ENCODE measurements around the gene ESPNL. TPM values are rescaled to one million over a fixed set of nuclear protein-coding genes. Genes with fewer than 3 reads are reported as not detected.

Gene ESPNL
- total RNA-seq, 4 donors from 2014 or later = 0.44 to 2.1 TPM; not detected in 2

DNA sequence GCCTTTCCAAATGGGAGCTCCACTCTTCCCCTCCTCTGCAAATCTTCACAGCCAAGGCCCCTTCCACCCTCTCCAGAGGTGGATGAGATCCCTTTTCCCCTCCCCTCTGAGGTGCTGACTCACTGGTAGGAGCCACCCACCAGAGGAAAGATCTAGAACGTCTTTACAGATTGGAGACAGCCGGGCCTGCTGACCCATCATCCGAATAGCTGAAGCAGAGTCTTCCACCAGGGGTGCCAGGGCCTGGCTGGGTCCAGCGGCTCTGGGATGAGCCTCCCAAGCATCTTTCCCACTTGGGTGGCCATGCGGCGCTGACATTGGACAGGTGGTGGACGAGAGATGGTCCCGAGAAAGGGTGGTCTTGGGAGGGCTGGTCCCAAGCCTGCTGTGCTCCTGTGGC, 67.6 kb downstream of the ESPNL start:
- DNase-seq (ENCODE audit: low spot score in 2 of 2) = no peak
- TF ChIP-seq EP300 (IDR thresholded peaks at IDR 0.05) (no peak), POLR2A (IDR thresholded peaks at IDR 0.05) (no peak)
- TF ChIP-seq, protein P1, sequence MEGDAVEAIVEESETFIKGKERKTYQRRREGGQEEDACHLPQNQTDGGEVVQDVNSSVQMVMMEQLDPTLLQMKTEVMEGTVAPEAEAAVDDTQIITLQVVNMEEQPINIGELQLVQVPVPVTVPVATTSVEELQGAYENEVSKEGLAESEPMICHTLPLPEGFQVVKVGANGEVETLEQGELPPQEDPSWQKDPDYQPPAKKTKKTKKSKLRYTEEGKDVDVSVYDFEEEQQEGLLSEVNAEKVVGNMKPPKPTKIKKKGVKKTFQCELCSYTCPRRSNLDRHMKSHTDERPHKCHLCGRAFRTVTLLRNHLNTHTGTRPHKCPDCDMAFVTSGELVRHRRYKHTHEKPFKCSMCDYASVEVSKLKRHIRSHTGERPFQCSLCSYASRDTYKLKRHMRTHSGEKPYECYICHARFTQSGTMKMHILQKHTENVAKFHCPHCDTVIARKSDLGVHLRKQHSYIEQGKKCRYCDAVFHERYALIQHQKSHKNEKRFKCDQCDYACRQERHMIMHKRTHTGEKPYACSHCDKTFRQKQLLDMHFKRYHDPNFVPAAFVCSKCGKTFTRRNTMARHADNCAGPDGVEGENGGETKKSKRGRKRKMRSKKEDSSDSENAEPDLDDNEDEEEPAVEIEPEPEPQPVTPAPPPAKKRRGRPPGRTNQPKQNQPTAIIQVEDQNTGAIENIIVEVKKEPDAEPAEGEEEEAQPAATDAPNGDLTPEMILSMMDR (IDR thresholded peaks at IDR 0.05) = no peak
- Histone ChIP-seq H3K27ac (no peak overlapping the region), H3K4me1 (peaks cover 0 to 36% (median 13%) of the 10 kb centered on the region in 4 donors), H3K4me3 (no peak overlapping the region), H3K36me3 (peaks cover 0 to 64% (median 10%) of the 10 kb centered on the region in 3 donors), H3K27me3 (peaks cover 0 to 15% of the 10 kb centered on the region in 2 donors), H3K9me3 (no peaks in the 10 kb centered on the region)
- WGBS, 2 donors = 72 to 83% methylated on average over 8 of the region's 8 CpGs

DNA sequence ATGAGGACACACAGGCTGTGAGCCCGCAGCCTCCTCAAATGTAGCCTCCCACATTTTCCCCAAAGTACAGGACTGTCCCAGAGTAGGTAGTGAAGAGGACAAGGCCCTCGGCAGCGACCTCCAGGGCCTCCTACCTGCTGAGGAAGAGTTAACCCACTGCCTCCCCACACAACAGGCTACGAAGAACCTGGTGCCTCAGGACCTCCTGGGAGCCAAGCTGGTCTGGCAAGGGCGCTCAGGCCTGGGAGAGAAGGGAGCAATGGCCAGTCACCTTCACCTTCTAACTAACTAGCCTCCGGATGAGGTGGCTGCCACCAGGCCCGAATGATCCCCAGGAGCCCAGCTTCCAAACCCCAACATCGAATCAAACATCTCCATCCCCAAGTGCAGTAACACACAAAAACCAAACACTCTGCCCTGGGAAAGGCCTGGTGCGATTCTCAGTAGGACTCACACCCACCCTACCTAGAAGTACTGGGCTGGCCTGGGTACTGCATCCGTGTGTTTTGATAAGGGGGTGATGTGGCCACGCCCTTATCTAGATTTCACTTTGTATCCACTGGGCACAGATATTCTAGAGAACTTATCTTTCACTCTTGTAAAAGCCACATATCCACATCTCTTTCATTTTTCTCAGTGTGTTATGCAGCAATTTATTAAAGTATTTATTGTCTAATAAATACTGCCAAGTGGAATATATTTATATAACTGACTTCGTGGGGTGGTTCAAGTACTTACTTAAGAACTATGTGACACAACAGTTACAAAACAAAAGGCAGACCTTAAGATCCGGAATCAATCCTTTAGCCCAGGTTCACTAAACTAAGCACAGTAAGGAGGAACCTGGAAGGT, 68.3 kb downstream of the ESPNL start:
- no peak overlapping the region for H3K4me3 ChIP-seq
- peaks cover 0 to 71% (median 17%) of the 10 kb centered on the region in 3 donors for H3K36me3 ChIP-seq
- H3K4me1 ChIP-seq = peaks cover 0 to 34% (median 13%) of the 10 kb centered on the region in 4 donors
- H3K27me3 ChIP-seq = peaks cover 0 to 9% of the 10 kb centered on the region in 2 donors
- no peak for DNase-seq (ENCODE audit: low spot score in 2 of 2)
- 88% methylated on average over 9 to 13 of the region's 13 CpGs for WGBS, 2 donors
- no peak for TF ChIP-seq POLR2A (IDR thresholded peaks at IDR 0.05)
- no peak for TF ChIP-seq EP300 (IDR thresholded peaks at IDR 0.05)
- TF ChIP-seq, protein P1 (IDR thresholded peaks at IDR 0.05) = no peak
- H3K27ac ChIP-seq = peak overlapping the region in 2 of 4 donors; percentile 15 to 50
- no peaks in the 10 kb centered on the region for H3K9me3 ChIP-seq

DNA sequence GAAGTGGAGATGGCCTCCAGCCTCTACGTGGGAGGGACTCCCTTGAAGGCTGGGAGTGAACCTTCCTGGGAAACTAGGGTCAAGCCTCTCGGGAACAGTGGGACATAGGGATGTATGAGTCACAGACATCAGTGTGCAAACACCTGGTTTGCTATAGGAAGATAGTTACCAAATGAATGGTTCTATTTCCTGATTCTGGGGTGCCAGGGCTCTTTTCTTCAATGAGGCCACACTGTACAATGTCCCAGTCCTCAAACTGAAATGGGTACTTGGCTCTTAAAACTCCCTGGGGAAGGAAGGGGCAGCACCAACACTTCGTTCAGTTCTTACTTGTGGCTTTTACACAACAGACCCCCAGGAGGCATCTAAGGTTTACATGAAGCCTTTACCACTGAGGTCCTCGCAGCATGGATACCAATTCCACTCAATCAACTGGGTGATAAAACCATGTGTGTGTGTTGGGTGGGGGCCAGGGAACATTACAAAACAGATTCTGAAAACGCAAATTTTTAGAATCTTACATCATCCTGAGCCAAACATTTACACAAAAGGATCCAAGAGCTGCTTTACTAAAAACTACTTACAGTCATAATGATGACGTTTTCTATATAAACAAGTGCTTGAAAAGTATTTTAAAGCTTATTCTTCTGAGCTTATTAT, 69.0 kb downstream of the ESPNL start:
- DNase-seq (ENCODE audit: low spot score in 2 of 2) = peak; percentile 59 to 84

DNA sequence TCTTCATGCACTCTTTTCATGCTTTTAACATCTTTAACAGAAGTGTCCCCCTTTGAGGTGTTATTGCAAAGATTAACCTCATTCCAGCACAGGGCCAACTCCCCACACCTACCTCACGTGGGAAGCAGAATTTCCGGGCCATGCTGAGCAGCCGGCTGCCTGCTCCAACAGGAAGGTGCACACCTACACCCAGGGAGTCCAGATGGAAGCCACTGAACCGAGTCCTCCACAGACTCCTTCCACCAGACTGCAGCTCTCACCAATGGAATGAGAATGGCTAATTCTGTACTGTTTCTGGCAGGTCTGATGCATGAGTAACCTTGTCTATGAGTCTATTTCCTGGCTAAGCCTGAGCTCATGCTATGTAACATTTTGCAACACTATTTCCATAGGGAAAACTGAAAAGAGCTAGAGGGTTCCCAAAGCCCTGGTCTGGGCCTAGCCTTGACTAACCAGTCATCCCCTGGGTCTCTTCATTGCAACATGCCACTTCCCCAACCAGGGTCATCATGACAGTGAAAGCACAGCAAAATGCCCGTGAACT, 69.6 kb downstream of the ESPNL start:
- Histone ChIP-seq H3K4me1 (peaks cover 0 to 24% (median 11%) of the 10 kb centered on the region in 4 donors), H3K4me3 (no peak overlapping the region), H3K9me3 (no peaks in the 10 kb centered on the region), H3K27me3 (no peaks in the 10 kb centered on the region), H3K27ac (peak overlapping the region in 2 of 4 donors; percentile 65 to 70), H3K36me3 (peaks cover 0 to 84% (median 21%) of the 10 kb centered on the region in 3 donors)
- peak in 1 of 2 donors; percentile 39 for DNase-seq (ENCODE audit: low spot score in 2 of 2)
- WGBS, 2 donors = 52 to 65% methylated on average over 5 of the region's 5 CpGs
- peak in 1 of 2 donors; percentile 49 for TF ChIP-seq EP300 (IDR thresholded peaks at IDR 0.05)
- TF ChIP-seq, protein P1 (IDR thresholded peaks at IDR 0.05) = no peak
- TF ChIP-seq POLR2A (IDR thresholded peaks at IDR 0.05) = no peak

More for the DNA sequence above, 69.0 kb downstream of the ESPNL start:
- TF ChIP-seq POLR2A (IDR thresholded peaks at IDR 0.05) (no peak), EP300 (IDR thresholded peaks at IDR 0.05) (no peak)
- TF ChIP-seq, protein P1 (IDR thresholded peaks at IDR 0.05) = no peak
- Histone ChIP-seq H3K4me3 (no peak overlapping the region), H3K27ac (peak overlapping the region in 2 of 4 donors; percentile 65 to 70), H3K36me3 (peaks cover 0 to 78% (median 21%) of the 10 kb centered on the region in 3 donors), H3K4me1 (peaks cover 0 to 26% (median 11%) of the 10 kb centered on the region in 4 donors), H3K9me3 (no peaks in the 10 kb centered on the region), H3K27me3 (peaks cover 0 to 3% of the 10 kb centered on the region in 2 donors)
- 48 to 49% methylated on average over 6 of the region's 6 CpGs for WGBS, 2 donors

Measured in tibial nerve (tissue), 4 donors.